Adrenal gland (tissue), 5 donors: ENCODE results near the gene RPP40.

Source experiments
- CTCF ChIP-seq, 6 experiments: fragments of 450-650 bp in 4 of 6; fragments of 200-600 bp in 2 of 6; sonication (generic) in 1 of 6; IDR thresholded peaks; 1 replicate in 5 of 6; 2 replicates in 1 of 6; pipeline versions ENCODE4 v1.5.1 to v1.8.0; 2016 to 2021; ENCODE audit warnings: antibody characterized with exemption in 6 of 6, mild to moderate bottlenecking in 2 of 6, moderate library complexity in 1 of 6
- POLR2A ChIP-seq, 2 donors: fragments of 450-650 bp; IDR thresholded peaks; one replicate each; pipeline ENCODE4 v1.6.1; 2017; ENCODE audit warnings: antibody characterized with exemption in 2 of 2, mild to moderate bottlenecking in 2 of 2, moderate library complexity in 1 of 2
- donor health status: DM: no; HTN: no; CAD: no.

DNA sequence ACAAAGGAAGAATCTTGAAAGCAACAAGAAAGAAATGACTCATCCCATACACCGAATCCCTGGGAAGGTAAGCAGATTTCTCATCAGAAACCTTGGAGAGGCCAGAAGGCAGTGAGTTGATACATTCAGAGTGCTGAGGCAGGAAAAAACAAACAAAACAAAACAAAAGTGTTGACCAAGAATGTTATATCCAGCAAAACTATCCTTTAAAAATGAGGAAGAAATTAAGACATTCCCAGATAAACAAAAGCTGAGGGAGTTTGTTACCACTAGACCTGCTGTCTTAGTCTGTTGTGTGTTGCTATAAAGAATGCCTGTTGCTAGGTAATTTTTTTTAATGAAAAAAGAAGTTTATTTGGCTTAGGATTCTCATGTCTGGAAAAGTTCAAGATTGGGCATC, 47.6 kb upstream of the RPP40 start:
- TF ChIP-seq CTCF (IDR thresholded peaks at IDR 0.05): no peak
- TF ChIP-seq POLR2A (IDR thresholded peaks at IDR 0.05): no peak
